Prostate gland (tissue), 2 donors: ENCODE results near the gene PTH2R.
"Not testable (repeated sequence)": the region's sequence is repeated elsewhere in the genome, so short reads cannot be mapped to it uniquely, and the experiment has no call there.

Experiments
- CTCF ChIP-seq, 4 experiments: fragments of 200-600 bp in 2 of 4; fragments of 450-650 bp in 2 of 4; sonication (generic) in 2 of 4; IDR thresholded peaks; 1 replicate in 3 of 4; 2 replicates in 1 of 4; pipeline ENCODE4 v1.5.1; 2016 to 2019; ENCODE audit warnings: antibody characterized with exemption in 4 of 4, mild to moderate bottlenecking in 2 of 4, moderate library complexity in 2 of 4
- POLR2A ChIP-seq: fragments of 450-650 bp; IDR thresholded peaks from one replicate; pipeline ENCODE4 v1.6.1; 2016; ENCODE audit warnings: antibody characterized with exemption, mild to moderate bottlenecking

GRCh38 chr2:208535578-208535977, 129.0 kb downstream of the PTH2R start:
- not testable (repeated sequence) for TF ChIP-seq POLR2A; CTCF (IDR thresholded peaks at IDR 0.05)
